ENCODE measurements around the gene SLC15A4. TPM values are rescaled to one million over a fixed set of nuclear protein-coding genes. Genes with fewer than 3 reads are reported as not detected.

The SLC15A4 gene
- total RNA-seq, 1 experiment from 2014 or later: 21.6 TPM

- H3K14ac ChIP-seq (ENCODE audit: insufficient read depth, low read length): no peak overlapping the region
- H3K9ac ChIP-seq (ENCODE audit: extremely low read depth, insufficient read length, low read length): no peak overlapping the region
- no peaks in the 10 kb centered on the region for H3K27me3 ChIP-seq (ENCODE audit: insufficient read depth, low read length)
- H2BK15ac ChIP-seq (ENCODE audit: low read depth, low read length): no peak overlapping the region
- WGBS (ENCODE audit: extremely low coverage, insufficient read length, low lambda C conversion rate): no CpG with 5 or more reads among the region's 13 CpGs
- Mint-ChIP-seq H3K27ac (no peak overlapping the region; a peak in 1 of 7 replicates), H3K36me3 (ENCODE audit: insufficient read depth in 1 of 3, low read depth in 3 of 3) (peaks cover 29 to 75% (median 73%) of the 10 kb centered on the region in 3 experiments), H3K4me3 (no peak overlapping the region), H3K27me3 (ENCODE audit: low read depth) (no peaks in the 10 kb centered on the region), H3K9me3 (no peaks in the 10 kb centered on the region), H3K4me1 (peaks cover 6 to 15% of the 10 kb centered on the region in 2 experiments)
- no peaks in the 10 kb centered on the region for H3K9me3 ChIP-seq (ENCODE audit: control insufficient read depth, low read depth, low read length)
- TF ChIP-seq, protein P1, sequence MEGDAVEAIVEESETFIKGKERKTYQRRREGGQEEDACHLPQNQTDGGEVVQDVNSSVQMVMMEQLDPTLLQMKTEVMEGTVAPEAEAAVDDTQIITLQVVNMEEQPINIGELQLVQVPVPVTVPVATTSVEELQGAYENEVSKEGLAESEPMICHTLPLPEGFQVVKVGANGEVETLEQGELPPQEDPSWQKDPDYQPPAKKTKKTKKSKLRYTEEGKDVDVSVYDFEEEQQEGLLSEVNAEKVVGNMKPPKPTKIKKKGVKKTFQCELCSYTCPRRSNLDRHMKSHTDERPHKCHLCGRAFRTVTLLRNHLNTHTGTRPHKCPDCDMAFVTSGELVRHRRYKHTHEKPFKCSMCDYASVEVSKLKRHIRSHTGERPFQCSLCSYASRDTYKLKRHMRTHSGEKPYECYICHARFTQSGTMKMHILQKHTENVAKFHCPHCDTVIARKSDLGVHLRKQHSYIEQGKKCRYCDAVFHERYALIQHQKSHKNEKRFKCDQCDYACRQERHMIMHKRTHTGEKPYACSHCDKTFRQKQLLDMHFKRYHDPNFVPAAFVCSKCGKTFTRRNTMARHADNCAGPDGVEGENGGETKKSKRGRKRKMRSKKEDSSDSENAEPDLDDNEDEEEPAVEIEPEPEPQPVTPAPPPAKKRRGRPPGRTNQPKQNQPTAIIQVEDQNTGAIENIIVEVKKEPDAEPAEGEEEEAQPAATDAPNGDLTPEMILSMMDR (conservative IDR thresholded peaks at IDR 0.05): no peak
- H3K27ac ChIP-seq (ENCODE audit: insufficient read length, low read depth, low read length): no peak overlapping the region
- no peaks in the 10 kb centered on the region for H4K20me1 ChIP-seq (ENCODE audit: control insufficient read depth, insufficient read depth, insufficient read length)
- H2BK5ac ChIP-seq (ENCODE audit: insufficient read length, low read length): no peak overlapping the region
- H3T11ph ChIP-seq (ENCODE audit: low read length): no peak overlapping the region
- no peak overlapping the region for H3K18ac ChIP-seq (ENCODE audit: insufficient read length, low read depth, low read length)
- H3K23me2 ChIP-seq (ENCODE audit: insufficient read length, low read depth, low read length, poor library complexity, severe bottlenecking): no peaks in the 10 kb centered on the region
- no peak overlapping the region for H4K5ac ChIP-seq (ENCODE audit: insufficient read length, low read depth, low read length)
- no peak overlapping the region for H2BK120ac ChIP-seq (ENCODE audit: low read depth, low read length, poor library complexity, severe bottlenecking)
- peaks cover 4% of the 10 kb centered on the region; the same call in 1 of the 2 replicates for H3K79me2 ChIP-seq (ENCODE audit: insufficient read depth, low read length)
- no peak overlapping the region for H2AFZ ChIP-seq (ENCODE audit: low read length)
- H3K4me2 ChIP-seq (ENCODE audit: insufficient read depth, insufficient read length, low read length): no peak overlapping the region
- H4K91ac ChIP-seq (ENCODE audit: insufficient read length, low read depth, low read length): no peak overlapping the region
- no peak overlapping the region for H4K8ac ChIP-seq (replicated peaks; ENCODE audit: insufficient read length, low read depth, low read length)
- H3K79me1 ChIP-seq (ENCODE audit: insufficient read depth, low read depth, low read length, poor library complexity, severe bottlenecking): peaks cover 5% of the 10 kb centered on the region
- no peak overlapping the region for H2BK12ac ChIP-seq (ENCODE audit: insufficient read length, low read depth, low read length)
- H2BK20ac ChIP-seq (ENCODE audit: low read depth, low read length, poor library complexity, severe bottlenecking): no peak overlapping the region
- no peak overlapping the region for H2AK5ac ChIP-seq (ENCODE audit: insufficient read length, low read length)
- no peak overlapping the region for H3K23ac ChIP-seq (ENCODE audit: insufficient read length, low read depth, low read length)
- H3K56ac ChIP-seq (ENCODE audit: insufficient read length, low read depth, low read length): no peak overlapping the region
- H3K4ac ChIP-seq (ENCODE audit: low read depth, low read length): no peak overlapping the region
- no peak for DNase-seq
- H3K4me1 ChIP-seq (ENCODE audit: insufficient read depth, low read length): no peaks in the 10 kb centered on the region
These were observed 21.0 kb downstream of the SLC15A4 start for GRCh38 chr12:128802756-128803155.
